SU-DHL-6 (cell line): ENCODE measurements around the gene AREL1.

ENCODE experiments used
- EZH2phosphoT487 ChIP-seq: fragments of 200-600 bp; sonication (generic), shearing (Covaris generic); conservative IDR thresholded peaks from 2 replicates; pipeline ENCODE4 v1.6.1; 2018; ENCODE audit warnings: mild to moderate bottlenecking, antibody characterized with exemption, low read length, moderate library complexity, mixed read lengths
- TF ChIP-seq, protein P1 (sequence below): fragments of 200-600 bp; sonication (generic); IDR thresholded peaks from one replicate; pipeline ENCODE4 v1.5.1; 2017; ENCODE audit warnings: antibody characterized with exemption, mild to moderate bottlenecking, low read length, moderate library complexity; ENCODE audit not compliant: insufficient read depth, poor library complexity, severe bottlenecking

DNA sequence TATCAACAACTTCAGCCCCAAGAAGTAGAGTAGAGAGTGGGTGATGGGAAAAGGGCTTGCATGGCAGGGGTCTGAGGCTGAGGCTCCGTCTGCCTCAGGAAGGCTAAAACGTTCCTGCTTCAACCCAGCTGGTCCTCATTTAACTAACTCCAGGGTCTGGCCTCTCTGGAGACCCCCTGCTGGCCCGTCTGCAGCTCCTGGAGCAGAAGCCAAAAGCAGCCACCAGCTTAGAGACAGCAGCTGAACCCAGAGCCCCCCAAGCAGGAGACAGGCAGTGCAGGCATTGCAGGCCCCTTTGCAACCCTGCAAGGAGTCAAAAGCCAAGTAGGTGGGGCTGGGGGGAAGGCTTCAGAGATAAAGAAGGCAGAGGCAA is 75.7 kb downstream of the AREL1 start:
- TF ChIP-seq, protein P1, sequence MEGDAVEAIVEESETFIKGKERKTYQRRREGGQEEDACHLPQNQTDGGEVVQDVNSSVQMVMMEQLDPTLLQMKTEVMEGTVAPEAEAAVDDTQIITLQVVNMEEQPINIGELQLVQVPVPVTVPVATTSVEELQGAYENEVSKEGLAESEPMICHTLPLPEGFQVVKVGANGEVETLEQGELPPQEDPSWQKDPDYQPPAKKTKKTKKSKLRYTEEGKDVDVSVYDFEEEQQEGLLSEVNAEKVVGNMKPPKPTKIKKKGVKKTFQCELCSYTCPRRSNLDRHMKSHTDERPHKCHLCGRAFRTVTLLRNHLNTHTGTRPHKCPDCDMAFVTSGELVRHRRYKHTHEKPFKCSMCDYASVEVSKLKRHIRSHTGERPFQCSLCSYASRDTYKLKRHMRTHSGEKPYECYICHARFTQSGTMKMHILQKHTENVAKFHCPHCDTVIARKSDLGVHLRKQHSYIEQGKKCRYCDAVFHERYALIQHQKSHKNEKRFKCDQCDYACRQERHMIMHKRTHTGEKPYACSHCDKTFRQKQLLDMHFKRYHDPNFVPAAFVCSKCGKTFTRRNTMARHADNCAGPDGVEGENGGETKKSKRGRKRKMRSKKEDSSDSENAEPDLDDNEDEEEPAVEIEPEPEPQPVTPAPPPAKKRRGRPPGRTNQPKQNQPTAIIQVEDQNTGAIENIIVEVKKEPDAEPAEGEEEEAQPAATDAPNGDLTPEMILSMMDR, result no peak
- TF ChIP-seq EZH2phosphoT487, result no peak
